NCI-H2107 treated with DMSO at 0.1 percent for 48 hours (cell line): ENCODE measurements around the gene BEX5.
"Not testable (repeated sequence)": the region's sequence is repeated elsewhere in the genome, so short reads cannot be mapped to it uniquely, and the experiment has no call there.

Source experiments
- DNase-seq: peaks from one replicate; lab custom pipeline; 2025; ENCODE audit not compliant: unreplicated experiment; lab: John Stamatoyannopoulos, UW

Gene BEX5

DNA sequence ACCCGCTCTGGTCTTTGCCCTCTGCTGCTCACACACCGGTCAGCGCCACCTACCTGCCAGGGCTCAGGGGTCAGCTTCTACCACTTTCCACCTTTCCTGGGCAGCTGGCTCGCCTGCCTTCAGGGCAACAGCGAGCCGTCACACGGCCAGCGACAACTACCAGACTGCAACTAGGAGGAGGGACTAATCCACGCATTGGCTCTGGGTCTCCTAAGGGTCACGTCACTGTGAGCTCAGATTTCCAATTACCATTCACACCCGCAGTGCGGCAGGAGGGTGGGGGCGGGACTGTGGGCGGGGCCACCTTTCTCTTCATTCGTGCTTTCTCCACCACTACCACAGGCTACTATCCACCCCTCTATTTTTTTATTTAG is at the start of gene BEX5:
TSS of gene BEX5 (minus strand) at position 172 of the 374 bp plus-strand sequence. CDS start 1,712 bp downstream, outside the sequence.
- peak; percentile 94 for DNase-seq

DNA sequence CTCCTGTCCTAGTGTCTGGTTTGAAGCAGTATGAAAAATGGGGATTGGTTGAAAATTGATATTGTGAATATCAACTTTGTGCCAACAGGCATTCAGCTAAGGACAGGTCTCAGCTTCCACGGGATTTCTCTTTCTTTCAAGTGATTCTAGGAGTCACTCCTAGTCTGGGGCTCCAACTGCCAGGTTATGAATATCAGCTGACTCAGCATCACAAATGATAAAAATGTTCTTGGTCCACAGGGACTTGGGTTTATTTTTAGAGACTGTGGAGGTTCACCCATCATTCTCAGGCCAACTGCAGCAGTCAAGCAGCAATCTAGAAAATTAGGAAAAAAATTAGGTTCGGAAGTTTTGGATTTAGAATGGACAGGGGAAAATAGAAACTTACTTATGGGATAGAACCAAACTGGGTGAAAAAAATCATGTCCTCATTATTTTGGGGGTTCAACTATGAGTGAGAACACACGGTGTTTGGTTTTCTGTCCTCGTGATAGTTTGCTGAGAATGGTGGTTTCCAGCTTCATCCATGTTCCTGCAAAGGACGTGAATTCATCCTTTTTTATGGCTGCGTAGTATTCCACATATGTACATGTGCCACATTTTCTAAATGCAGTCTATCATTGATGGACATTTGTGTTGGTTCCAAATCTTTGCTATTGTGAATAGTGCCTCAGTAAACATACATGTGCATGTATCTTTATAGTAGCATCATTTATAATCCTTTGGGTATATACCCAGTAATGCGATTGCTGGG is 30.4 kb upstream of the BEX5 start:
- no peak for DNase-seq

DNA sequence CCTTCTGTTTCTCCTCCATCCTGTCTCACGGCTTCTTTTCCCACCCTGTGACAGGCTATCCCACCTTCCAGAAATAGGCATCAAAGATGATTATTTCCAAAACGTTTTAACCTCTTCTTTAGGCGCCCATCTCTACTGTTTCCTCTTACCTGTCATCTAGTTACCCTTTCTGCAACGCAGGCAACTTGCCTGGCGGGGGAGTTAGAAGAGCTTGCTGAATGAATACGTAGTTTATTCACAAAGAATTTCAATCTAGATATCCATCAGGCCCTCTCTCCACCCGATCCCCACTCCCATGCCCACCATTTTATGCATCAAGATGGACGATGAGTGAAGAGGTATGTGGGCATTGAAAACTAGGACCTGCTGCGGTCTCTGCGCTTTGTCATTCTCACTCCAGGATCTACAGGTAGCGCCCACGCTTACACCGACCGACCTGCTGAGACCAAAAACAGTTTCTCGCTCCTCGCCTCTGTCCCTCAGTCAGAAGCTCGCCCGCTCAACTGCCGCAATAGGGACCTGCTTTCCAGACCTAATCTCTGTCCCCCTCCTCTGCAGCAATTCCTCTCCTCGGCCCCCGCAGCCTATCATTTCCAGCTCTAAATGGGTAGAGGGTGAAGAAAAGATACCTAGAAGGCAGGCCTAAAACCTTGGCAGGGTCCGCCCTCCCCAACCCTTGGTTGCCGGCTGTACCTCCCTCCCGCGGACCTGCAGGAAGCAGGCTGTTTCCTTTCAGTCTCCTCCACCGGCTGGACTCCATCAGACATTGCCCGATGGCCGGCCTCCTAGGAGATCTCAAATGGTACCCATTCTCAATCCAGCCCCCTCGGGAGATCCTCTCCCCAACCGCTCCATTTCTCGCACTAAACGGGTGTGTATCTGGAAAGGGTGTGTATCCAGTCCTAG is 624 bp downstream of the BEX5 start:
- DNase-seq: peak; percentile 9

DNA sequence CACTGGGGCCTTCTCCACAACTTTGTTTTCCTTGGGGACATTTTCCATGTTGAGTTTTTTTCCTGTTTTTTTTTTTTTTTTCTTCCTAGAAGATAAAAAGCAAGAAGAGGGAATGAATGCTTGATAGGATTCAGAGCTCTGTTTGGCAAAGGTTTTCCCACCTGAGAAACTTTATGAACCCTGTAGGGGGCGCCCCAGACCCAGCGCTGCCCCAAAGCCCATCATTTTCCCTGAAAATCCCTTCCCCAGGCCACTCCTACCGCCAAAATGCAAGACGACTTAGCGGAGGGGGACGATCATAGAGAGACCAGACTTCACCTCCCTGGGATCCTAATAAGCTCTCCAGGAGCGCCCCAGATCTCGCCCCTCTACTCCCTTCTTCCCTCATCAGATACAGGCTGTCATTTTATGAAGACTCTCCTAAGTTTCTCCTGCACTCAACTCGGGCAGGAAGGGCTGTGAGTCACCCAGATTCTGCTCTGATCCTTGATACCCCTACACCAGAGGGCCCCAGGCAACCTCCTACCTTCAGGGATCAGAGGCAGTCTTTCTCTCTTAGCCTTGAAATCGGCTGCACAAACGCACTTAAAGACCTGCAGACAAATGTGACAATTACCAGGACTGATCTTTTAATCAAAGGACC is 1.4 kb downstream of the BEX5 start:
- peak; percentile 25 for DNase-seq

DNA sequence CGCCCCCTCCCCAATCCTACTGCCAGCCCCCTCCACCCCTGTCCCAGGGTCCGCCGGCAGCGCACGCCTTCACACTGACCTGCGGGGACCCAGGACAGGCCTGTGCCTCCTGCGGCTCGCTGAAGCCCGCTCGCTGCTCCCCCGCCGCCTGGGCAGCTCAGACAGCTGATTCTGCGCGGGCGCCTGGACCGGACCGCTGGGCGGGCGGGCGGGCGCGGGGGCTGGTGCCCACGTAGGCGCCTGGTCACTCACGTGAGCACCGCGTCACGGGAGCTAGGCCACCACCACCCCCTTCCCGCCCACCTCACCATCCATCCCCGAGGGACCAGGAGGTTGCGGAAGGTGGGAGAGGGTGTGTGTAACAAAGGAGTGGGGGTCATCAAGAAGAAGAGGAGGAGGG is 13.5 kb downstream of the BEX5 start, which contains the start of gene TCEAL6:
TSS of gene TCEAL6 (minus strand) at position 208 of the 400 bp plus-strand sequence.
- DNase-seq: not testable (repeated sequence)

DNA sequence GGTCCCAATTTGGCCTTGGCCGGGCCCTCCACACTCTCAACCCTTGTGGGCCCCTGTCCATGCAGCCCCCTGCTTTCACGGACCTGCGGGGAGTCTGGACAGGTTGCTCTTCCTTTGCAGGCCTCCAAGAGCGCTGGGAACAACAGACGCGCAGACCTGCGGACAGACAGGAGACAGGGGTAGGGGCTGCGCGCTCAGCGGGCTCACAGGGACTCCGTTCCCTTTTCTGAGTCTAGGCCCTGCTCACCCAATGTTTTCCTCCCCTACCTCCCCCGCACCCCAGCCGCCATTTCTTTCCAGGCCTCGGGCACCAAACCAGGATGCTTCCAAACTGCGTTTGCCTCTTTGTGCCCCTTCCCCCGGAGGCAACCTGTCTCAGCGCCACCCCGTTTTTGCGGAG is 14.1 kb downstream of the BEX5 start:
- not testable (repeated sequence) for DNase-seq

DNA sequence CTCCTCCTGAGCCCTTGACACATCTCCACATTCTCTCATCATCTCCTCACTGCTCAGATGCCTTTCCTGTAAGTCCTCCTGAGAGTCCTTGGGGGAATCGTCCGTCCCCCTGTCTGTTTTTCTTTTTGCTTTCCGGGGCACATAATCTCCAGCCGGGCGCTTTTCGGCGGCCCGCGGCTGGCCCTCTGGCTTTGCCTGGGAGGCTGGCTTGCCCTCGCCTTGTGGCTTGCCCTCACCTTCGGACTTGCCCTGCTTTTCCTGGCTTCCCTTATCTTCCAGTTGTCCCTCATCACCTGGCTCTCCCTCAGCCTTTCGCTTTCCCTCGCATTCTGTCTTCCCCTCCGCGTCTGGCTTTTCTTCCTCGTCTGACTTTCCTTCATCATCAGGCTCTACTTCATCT is 14.9 kb downstream of the BEX5 start:
- DNase-seq: not testable (repeated sequence)

DNA sequence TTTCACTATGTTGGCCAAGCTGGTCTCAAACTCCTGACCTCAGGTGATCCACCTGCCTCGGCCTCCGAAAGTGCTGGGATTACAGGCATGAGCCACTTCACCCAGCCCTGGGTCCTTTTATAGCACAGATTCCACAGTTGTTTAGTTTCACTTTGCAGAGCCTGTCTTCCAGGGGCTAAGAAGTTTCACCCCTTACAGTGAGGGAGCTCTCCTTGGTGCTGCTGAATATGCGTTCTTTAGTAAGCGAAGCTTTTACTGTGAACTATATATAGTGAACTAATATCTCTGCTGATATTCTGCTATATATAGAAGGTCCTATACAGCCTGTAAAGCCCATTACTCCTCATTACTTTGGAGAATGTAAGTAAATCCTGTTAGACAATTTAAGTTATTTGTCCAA is 17.7 kb downstream of the BEX5 start:
- DNase-seq: no peak

DNA sequence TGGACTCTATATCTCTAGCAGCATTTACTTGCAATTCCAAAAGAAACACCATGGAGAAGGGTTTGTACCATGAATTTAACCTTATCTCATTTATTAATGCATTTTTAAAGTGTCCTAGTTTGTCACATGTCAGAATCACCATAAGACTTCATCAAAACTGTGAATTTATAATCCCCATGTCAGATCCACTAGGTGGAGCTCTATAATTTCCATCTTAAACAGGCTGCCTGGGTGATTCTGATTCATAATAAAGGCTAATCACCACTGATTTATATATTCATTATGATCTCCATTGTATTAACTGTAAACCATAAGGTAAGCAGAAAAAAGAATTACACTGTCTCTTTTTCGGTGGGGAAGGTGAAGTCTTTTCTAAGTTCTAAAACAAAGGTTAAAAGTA is 26.3 kb downstream of the BEX5 start:
- no peak for DNase-seq

DNA sequence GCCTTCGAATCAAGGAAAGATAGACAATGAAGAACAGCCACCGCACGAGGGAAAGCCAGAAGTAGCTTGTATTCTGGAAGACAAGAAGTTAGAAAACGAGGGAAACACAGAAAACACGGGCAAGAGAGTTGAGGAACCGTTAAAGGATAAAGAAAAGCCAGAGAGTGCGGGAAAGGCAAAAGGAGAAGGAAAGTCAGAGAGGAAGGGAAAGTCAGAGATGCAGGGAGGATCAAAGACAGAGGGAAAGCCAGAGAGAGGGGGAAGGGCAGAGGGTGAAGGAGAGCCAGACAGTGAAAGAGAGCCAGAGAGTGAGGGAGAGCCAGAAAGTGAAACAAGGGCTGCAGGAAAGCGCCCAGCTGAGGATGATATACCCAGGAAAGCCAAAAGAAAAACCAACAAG is 28.9 kb downstream of the BEX5 start:
- no peak for DNase-seq

DNA sequence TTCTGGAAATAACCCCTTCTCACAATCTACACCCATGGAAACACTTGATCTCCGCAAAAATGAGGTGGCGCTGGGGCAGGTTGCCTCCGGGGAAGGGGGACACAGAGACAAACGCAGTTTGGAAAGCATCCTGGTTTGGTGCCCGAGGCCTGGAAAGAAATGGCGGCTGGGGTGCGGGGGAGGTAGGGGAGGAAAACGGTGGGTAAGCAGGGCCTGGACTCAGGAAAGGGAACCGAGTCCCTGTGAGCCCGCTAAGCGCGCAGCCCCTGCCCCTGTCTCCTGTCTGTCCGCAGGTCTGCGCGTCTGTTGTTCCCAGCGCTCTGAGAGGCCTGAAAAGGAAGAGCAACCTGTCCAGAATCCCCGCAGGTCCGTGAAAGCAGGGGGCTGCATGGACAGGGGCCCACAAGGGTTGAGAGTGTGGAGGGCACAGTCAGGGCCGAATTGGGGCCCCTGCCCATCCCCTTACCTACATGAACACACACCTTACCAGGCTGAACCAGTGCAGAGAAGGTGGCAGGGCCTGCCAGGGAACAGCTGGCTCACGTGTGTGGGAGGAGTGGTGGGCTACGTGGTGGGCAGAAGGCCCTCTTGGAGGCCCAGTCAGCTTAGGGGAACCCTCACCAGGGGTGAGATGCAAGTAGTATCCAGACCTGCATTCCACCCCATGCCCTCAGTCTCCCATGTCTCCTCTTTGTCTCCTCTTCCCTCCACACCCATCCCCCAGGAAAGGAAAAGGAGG is 29.5 kb downstream of the BEX5 start:
- DNase-seq: not testable (repeated sequence)

DNA sequence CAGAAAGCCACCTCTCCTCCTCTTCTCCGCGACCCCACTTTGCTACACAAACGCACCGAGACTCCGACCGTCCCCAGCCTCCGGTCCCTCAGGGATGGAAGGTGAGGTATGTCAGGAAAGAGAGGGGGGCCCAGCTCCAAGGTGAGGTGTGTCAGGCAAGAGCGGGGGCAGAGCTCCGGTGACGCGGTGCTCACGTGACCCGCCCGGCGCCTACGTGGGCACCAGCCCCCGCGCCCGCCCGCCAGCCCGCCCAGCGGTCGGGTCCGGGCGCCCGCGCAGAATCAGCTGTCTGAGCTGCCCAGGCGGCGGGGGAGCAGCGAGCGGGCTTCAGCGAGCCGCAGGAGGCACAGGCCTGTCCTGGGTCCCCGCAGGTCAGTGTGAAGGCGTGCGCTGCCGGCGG is 30.3 kb downstream of the BEX5 start, which contains the start of gene TCEAL2:
TSS of gene TCEAL2 (plus strand) at position 244 of the 400 bp plus-strand sequence. CDS start 1,152 bp downstream, outside the sequence.
- DNase-seq: peak; percentile 8

DNA sequence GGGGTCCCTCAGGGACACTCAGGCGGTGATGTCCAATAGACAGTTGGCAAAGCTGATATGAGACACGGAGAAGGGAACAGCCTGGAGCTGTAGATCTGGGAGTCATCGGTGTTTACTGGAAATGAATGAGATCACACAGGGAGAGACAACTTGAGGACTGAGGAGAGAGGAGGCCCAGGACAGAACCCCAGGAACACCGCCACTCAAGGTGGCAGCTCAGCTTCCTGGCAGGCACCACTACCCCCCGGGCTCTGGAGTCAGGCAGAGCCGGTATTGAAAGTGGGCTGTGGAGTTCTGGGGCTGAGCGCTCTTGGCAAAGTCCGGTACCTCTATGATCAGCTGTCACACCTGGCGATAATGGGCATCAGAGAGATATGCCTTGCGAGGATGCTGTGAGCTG is 30.8 kb downstream of the BEX5 start:
- DNase-seq: not testable (repeated sequence)

DNA sequence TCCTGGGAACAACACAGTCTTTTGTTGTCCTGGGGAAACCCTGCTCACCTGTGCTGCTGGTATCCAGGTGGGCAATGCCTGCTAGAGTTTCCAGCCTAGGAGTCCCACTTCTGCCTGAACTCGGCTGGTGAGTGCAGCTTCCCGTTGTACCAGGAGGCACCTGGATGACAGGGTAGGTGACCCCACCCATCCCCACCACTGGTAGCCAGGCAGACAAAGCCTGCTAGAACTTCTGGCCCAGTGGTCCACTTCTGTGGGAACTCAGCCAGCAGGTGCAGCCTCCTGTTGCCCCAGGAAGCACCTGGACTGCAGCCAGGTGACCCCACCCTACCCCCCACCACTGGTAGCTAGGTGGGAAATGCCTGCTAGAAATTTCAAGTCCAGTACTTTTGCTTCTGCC is 40.0 kb downstream of the BEX5 start:
- DNase-seq: no peak

DNA sequence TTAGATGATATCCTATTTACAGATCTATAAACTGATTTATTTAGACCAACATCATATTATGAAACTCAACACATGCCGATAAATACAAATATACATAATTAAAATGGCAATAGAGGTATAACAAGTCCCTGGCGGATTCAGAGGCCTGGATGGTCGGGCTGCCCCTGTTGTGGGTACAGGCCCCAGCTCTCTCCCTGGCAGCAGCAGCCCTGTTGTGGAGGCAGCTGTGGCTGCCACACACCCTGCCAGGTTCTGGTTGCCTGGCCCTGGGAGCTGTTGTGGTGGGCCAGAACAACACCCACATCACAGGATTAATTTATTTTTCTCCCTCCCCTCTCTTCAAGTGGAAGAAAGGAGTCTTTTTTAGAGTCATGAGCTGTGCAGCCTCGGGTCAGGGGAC is 42.4 kb downstream of the BEX5 start:
- DNase-seq: no peak
